Nephron (organoid): ENCODE measurements around the gene GSTM3.

Source experiments
- H3K27ac Mint-ChIP-seq, 3 experiments: 2 replicates each; pipeline ENCODE4 v1.8.0; 2020; ENCODE audit warnings: mixed read lengths in 3 of 3, mild to moderate bottlenecking in 2 of 3, moderate library complexity in 1 of 3
- H3K27me3 Mint-ChIP-seq: 2 replicates; pipeline ENCODE4 v1.8.0; 2021; ENCODE audit warnings: low read depth, mild to moderate bottlenecking, moderate library complexity, mixed read lengths
- H3K36me3 Mint-ChIP-seq: 2 replicates; pipeline ENCODE4 v1.8.0; 2020; ENCODE audit warnings: low read depth, mixed read lengths
- H3K4me1 Mint-ChIP-seq: 2 replicates; pipeline ENCODE4 v1.8.0; 2020; ENCODE audit warnings: mixed read lengths
- H3K4me3 Mint-ChIP-seq, 3 experiments: 2 replicates each; pipeline ENCODE4 v1.8.0; 2020; ENCODE audit warnings: mild to moderate bottlenecking in 3 of 3, mixed read lengths in 3 of 3, moderate library complexity in 2 of 3
- H3K9me3 Mint-ChIP-seq: 2 replicates; pipeline ENCODE4 v1.8.0; 2020; ENCODE audit warnings: mixed read lengths
- TF ChIP-seq, protein P1 (sequence below), 3 experiments: fragments of 200-600 bp; sonication (generic); IDR thresholded peaks; one replicate each; pipeline ENCODE4 v1.5.0; 2021; ENCODE audit warnings: antibody characterized with exemption in 3 of 3; ENCODE audit not compliant: unreplicated experiment in 3 of 3

The GSTM3 gene

DNA sequence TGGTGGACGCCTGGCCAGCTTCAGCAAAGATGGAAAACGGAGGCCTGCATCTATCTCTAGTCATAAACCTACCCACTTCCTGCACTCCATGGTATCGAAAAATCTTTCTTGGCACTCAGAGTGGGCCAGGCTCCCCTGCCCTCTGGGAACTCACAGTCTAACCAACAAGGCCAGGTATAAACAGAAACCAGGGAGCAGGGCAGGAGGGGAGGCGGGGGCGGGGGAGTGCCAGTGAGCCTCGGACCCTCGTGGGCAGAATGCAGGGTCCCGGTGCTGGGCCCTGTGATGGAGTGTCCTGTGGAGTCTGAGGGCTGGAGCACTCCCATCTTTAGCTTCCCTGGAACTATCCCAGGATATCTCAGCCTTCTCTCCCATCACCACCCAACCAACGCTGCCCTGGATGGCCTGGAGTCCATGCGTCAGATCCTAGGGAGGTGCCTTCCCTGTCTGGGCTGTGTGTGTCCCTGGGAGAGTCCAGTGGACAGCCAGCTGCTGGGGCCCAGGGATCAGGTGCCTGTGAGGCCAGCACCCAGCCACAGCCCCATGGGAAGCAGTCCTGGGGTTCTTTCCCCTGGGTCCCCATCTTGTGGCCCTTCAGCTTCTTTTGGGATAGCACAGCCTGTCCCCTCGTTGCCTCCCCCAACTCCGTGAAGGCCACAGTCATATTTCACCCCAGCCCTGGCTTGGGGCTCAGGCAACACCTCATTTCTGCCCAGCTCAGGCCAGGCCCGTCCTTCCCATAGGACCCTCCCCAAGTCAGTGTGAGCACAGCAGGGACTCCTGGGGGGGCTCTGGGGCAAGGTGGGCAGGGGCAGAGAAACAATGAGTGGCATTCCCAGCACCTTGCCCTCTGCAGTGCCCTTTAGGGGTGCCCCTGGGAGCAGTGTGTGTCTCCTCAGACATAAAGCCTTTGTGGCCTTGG is 24.0 kb upstream of the GSTM3 start:
- H3K4me3 Mint-ChIP-seq, result no peak overlapping the region
- H3K36me3 Mint-ChIP-seq, result no peaks in the 10 kb centered on the region
- H3K4me1 Mint-ChIP-seq, result no peaks in the 10 kb centered on the region
- no peaks in the 10 kb centered on the region for H3K9me3 Mint-ChIP-seq
- H3K27ac Mint-ChIP-seq, result no peak overlapping the region
- peaks cover 3% of the 10 kb centered on the region for H3K27me3 Mint-ChIP-seq
- TF ChIP-seq, protein P1, sequence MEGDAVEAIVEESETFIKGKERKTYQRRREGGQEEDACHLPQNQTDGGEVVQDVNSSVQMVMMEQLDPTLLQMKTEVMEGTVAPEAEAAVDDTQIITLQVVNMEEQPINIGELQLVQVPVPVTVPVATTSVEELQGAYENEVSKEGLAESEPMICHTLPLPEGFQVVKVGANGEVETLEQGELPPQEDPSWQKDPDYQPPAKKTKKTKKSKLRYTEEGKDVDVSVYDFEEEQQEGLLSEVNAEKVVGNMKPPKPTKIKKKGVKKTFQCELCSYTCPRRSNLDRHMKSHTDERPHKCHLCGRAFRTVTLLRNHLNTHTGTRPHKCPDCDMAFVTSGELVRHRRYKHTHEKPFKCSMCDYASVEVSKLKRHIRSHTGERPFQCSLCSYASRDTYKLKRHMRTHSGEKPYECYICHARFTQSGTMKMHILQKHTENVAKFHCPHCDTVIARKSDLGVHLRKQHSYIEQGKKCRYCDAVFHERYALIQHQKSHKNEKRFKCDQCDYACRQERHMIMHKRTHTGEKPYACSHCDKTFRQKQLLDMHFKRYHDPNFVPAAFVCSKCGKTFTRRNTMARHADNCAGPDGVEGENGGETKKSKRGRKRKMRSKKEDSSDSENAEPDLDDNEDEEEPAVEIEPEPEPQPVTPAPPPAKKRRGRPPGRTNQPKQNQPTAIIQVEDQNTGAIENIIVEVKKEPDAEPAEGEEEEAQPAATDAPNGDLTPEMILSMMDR (IDR thresholded peaks at IDR 0.05; ENCODE audit: unreplicated experiment in 3 of 3), result no peak

DNA sequence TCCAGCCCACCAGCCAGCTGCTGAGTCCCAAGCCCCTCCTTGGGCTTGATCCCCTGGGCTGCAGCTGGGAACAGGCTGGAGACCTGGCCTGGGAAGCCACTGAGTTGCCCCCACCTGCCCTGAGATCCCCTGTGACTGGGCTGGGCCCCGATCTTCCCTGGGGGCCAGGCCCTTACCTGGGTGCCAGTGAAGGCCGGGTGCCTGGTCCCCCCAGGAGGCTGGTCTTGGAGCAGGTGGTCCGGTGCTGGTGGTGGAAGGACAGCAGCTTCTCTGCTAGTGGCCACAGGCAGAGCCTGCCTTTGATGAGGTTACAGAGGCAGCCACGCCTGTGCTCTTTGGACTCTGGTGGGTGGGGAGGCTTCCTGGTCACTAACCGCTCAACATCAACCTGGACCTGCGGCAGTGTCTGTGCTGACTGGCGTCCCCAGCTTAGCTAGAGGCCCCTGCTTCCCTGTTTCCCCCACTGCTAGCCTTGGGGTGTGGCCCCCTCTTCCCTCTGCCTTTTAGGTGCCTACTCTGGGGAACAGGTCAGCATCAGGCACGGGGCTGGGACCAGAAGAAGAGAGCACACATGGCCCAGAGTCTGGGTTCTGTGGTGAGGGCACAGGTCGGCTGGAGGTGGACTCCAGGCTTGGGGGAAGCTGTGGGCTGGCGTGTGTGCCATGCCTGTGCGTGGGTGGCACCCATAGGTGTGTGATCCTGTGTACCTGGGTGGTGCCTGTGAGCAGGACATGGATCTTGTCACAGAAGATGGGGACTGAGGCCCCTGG is 23.0 kb upstream of the GSTM3 start, which contains the start of gene EPS8L3:
Gene EPS8L3, minus strand, starts transcription at position 278 of the 770 bp plus-strand sequence. CDS start 2,174 bp downstream, outside the sequence.
- Mint-ChIP-seq H3K27me3 (no peaks in the 10 kb centered on the region), H3K9me3 (no peaks in the 10 kb centered on the region), H3K36me3 (no peaks in the 10 kb centered on the region), H3K27ac (peak within 1 kb of the TSS in 1 of 3 experiments; percentile 13), H3K4me3 (no peak within 1 kb of the TSS), H3K4me1 (no peaks in the 10 kb centered on the region)
- TF ChIP-seq, protein P1 (IDR thresholded peaks at IDR 0.05; ENCODE audit: unreplicated experiment in 3 of 3), result no peak

DNA sequence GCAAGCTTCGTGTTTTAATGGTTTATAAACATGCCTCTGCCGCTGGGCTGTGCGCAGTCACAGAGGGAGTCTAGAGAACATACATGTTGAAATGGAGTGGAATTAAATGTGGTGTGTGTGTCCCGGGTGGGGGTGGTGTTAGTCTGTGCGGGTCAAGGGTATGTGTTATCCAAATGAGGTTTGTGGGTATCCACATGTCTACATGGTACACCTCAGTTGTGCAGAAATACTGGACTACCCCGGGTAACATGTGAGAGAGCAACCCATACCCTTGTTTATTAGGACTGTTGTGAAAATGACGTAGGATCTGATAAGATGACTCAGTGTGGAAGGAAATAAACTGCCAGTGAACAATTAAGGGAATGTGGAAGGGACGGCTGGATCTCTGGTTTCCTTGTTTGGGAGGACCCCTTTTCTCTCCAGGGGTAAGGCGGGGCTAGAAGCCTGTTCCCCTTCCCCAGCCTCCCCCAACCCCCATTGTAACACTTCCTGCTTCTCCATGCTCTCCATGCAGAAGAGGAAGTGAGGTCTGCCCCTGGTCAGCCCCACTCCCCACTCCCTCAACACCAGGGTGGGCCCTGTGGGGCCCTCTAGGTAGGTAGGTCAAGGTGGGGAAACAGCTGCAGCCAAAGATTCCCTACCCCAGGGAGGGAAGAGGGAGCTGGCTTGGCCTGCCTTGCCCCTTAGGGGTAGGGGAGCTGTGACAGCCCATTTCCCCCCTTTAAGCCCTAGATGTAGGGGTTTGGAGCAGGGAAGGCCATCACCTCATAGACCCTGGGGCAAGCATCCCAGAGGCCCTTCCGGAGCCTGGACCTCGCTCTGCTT is 22.2 kb upstream of the GSTM3 start:
- H3K9me3 Mint-ChIP-seq, result no peaks in the 10 kb centered on the region
- H3K36me3 Mint-ChIP-seq, result no peaks in the 10 kb centered on the region
- H3K27me3 Mint-ChIP-seq, result no peaks in the 10 kb centered on the region
- TF ChIP-seq, protein P1 (IDR thresholded peaks at IDR 0.05; ENCODE audit: unreplicated experiment in 3 of 3), result no peak
- H3K4me3 Mint-ChIP-seq, result no peak overlapping the region
- H3K27ac Mint-ChIP-seq, result peak overlapping the region in 1 of 3 experiments; percentile 13
- H3K4me1 Mint-ChIP-seq, result no peaks in the 10 kb centered on the region

DNA sequence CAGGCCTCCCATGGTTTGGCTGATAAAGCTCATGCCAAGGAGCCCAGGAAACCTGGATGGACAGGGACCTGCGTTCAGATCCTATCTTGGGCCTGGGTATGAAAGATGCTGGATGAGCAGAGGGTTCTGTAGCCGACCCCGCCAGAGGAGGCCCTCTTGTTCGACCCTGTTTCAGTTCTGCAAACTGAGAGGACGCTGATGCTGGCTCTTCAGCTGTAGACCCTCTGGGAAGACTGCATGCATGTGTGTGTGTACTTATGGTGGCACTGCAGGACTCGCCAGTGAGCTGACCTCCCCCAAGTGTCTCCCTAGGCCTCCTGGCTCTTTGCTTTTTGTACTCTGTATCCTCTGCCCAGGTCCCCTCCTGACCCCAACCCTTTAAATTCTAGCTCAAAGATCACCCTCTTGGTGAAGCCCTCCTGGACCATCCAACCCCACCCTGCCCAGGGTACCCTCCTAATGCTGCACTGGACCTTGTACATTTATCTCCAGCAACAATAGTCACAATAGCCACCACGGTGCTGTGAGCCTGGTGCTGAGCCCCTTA is 21.3 kb upstream of the GSTM3 start:
- peak overlapping the region in 1 of 3 experiments; percentile 11 for H3K27ac Mint-ChIP-seq

More for the DNA sequence above, 21.3 kb upstream of the GSTM3 start:
- no peaks in the 10 kb centered on the region for H3K27me3 Mint-ChIP-seq
- TF ChIP-seq, protein P1 (IDR thresholded peaks at IDR 0.05; ENCODE audit: unreplicated experiment in 3 of 3), result no peak
- H3K4me3 Mint-ChIP-seq, result no peak overlapping the region
- H3K36me3 Mint-ChIP-seq, result no peaks in the 10 kb centered on the region
- H3K4me1 Mint-ChIP-seq, result no peaks in the 10 kb centered on the region
- no peaks in the 10 kb centered on the region for H3K9me3 Mint-ChIP-seq
